ENCODE results near the gene PEAK1.

The PEAK1 gene

DNA sequence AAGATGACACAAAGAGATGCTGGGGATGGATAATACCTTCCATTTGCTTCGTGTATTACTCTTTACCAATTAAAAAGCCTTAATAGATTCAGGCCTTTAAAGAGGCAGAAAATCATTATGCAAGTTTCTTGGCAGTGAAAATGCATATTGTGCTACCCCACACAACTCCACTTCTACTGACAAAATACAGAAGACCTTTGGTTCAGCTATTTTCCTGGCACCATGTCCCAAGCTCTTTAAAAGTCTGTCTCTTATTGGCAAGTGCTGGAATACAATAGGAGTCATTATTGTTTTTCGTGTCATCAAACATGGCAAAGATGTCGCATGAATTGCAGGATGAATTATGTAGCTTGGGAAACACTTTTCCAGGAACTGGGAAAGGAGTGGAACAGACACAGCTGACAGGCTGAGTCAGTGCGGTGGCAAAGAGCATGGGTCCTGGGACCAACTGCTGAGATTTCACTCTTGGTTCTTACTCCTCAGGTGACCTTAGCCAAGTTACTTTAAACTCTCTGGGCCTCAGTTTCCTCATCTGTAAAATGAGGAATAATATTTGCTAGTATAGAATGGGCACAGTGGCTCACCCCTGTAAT, 343.5 kb downstream of the PEAK1 start:
- no peak for DNase-seq

DNA sequence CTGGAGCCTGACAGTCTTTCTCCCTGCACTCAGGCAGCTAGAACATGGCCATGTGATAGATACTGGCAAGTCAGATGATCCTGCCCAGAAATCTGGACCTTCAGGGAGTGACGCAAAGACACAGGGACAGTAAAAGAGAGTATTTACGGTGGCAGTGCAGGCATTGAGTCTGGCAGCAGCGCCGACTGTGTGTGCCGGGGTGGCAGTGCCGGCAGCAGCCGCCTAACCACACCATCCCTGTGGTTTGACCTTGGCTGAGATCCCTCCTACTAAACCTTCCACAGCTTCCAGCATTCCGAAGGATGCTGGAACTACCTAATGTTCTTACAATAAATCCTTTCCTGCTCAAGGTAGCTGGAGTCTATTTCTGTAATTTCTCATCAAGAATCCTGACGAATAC, 344.4 kb downstream of the PEAK1 start:
- no peak for DNase-seq

DNA sequence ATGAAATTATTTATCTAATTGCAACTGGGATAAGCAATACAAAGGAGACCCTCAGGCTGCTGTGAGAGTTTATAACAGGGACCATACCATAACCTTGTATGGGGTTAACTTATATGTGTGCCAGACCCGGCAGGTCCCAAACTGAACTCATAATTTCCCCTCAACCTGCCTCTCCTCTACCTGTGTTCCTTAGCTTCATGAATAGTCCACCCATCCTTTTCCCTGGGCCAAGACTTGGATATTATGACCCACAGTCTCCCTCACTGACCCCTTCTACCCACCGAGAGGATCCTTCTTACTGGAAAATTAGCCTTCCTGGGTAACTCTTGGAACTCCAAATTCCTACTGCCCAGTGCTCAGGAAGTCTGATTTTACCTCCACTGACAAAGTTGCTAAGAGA, 345.6 kb downstream of the PEAK1 start:
- no peak for DNase-seq

GRCh38 chr15:77071305-77072223, 348.3 kb downstream of the PEAK1 start:
- DNase-seq: no peak

- peak; percentile 91 for DNase-seq
These were observed 349.2 kb downstream of the PEAK1 start, which contains the start of gene TSPAN3 for GRCh38 chr15:77070495-77071304. TSS of gene TSPAN3 (minus strand) at chr15:77071109. CDS start at chr15:77070954, 155 bp downstream.

DNA sequence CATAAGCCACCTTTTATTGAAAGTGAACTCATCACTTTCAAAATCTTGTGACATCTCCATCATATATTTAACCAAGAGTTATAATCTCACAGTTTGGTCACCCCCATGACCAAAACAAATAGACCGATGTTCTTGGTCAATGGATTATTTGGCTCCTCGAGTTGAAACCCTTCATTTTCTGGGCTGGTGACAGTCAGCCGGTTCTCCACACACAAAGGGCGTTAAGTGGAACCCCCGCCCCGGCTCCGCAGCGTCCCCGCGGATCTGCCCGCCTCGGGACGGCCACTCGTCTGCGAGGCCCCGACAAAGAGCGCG, 349.8 kb downstream of the PEAK1 start:
- DNase-seq: no peak

DNA sequence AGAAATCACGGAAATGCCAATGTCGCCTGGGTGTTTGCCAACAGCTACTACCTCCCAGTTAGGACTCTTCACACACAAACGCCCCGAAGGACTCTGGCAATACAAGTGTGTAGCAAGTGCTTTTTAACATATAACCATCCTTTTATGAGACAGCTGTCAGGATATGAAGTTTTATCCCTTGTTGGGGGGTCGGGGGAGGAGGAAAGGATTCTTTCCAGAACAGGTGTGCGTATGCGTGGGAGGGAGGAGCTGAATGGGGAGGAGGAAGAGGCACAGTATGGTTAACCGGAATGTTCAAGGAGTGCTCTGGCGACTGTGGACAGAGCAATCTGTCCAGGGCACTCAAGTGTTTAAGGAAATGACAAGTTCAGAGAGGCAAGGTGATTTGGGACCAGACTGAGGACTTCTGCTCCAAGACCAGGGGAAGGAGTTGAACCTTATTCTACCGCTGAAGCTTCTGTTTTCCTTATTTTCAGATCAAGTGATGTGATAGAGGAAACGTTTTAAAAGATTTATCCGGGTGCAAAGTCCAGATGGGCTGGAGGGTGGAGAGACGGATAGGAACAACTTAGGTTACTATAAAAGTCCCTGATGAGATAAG, 350.3 kb downstream of the PEAK1 start:
- no peak for DNase-seq

DNA sequence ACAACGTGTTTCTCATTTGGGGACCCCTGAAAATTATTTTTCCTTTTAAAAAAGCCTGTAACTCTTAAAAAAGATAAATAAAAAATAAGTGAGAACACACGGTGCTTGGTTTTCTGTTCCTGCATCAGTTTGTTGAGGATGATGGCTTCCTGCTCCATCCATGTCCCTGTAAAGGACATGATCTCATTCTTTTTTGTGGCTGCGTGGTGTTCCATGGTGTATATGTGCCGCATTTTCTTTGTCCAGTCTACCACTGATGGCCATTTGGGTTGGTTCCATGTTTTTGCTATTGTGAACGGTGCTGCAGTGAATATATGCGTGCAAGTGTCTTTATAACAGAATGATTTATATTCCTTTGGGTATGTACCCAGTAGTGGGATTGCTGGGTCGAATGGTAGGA, 351.3 kb downstream of the PEAK1 start:
- DNase-seq: no peak

GRCh38 chr15:77067691-77068367, 352.1 kb downstream of the PEAK1 start:
- no peak for DNase-seq

GRCh38 chr15:77066971-77067690, 352.8 kb downstream of the PEAK1 start:
- DNase-seq: no peak

GRCh38 chr15:77064539-77065308, 355.2 kb downstream of the PEAK1 start:
- no peak for DNase-seq

DNA sequence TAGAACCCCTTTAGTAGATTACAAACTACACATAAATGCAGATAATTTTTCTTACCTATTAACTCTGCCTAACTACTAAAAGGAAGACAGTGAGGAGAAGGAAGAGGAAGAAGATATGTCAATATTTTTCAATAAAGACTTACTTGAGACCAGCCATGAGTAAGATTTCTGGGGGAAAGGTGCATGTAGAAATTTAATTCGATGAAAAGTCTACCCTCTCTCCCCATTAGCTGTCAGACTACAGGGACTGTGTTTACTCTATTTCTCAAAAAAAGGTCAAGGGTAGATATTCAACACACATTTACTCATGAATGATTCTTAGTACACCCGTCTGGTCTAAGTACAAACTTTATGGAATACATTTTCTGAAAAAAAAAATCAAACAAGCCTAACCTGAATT, 355.8 kb downstream of the PEAK1 start:
- DNase-seq: no peak

GRCh38 chr15:77063249-77063648, 356.7 kb downstream of the PEAK1 start:
- DNase-seq: no peak

DNA sequence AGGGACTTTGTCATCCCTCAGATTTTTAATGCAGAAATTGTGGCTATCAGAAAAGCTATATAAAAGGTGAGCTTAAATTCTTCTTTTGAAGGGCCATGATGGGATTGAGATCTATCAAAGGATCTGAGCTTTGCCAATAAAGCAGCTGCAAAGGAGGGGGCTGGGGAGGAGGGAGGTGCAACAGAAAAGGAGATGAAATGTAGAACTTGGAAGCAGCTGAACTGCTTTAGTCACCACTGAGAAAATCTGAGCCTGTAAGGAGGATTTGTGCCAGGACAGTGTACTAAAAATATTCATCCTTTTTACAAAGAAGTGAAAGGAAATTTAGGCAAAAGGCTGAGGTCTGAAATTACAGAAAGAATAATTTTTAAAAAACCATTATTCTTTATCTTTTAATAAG, 359.4 kb downstream of the PEAK1 start:
- no peak for DNase-seq

DNA sequence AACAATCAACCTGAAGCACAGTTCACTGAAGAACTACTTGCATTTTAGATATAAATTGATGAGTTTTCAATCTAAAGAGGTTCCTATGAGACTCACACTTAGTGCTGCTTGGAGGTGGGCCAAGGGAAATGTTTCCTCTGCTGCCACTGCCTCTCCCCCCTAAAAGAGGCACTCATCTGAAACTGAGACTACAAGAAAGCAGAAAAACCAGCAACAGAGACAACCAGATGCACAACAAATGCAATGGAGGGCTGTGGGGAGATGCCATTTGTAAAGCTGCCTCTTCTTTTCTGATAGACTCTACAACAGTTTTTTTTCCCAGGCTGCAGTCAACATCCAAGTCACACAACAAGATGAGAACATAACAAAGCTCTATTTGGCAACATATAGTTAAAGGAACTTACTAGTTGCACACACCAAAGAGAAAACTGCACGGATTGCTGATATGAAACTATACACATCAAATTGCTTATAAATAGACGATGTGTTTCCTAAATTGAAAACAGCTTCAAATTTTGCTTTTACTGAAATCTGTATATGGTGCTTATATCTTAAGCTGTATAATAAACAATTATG, 360.0 kb downstream of the PEAK1 start:
- DNase-seq: no peak

GRCh38 chr15:77058468-77058867, 361.4 kb downstream of the PEAK1 start:
- DNase-seq: no peak

- no peak for DNase-seq
These were observed 362.2 kb downstream of the PEAK1 start for GRCh38 chr15:77057685-77058084.

GRCh38 chr15:77057072-77057471, 362.8 kb downstream of the PEAK1 start:
- DNase-seq: no peak

- DNase-seq: no peak
These were observed 366.2 kb downstream of the PEAK1 start for GRCh38 chr15:77053709-77054108.

DNA sequence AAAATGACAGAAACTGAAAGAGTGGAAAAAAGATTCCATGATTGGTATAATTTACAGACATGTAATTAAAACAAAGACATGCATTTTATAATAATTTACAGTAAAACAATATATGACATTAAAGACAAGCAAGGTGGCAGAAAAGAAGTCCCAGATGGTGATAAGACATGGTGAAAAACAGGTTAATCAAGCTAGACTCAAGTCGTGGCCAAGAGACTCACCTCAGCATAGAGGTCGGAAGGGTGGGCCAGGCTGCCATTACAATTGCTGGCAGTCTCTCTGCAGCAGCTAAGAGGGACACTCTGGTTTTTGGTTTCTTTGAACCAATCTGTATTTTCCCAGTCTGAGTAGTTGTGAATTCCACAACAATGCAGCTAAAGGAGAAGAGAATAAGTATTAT, 367.3 kb downstream of the PEAK1 start:
- DNase-seq: no peak
